NCI-H1694 treated with DMSO at 0.1 percent for 48 hours (cell line): ENCODE measurements around the gene SPACA5.
"Not testable (repeated sequence)": the region's sequence is repeated elsewhere in the genome, so short reads cannot be mapped to it uniquely, and the experiment has no call there.

ENCODE experiments used
- DNase-seq: peaks from one replicate; lab custom pipeline; 2025; lab: John Stamatoyannopoulos, UW

SPACA5 gene

DNA sequence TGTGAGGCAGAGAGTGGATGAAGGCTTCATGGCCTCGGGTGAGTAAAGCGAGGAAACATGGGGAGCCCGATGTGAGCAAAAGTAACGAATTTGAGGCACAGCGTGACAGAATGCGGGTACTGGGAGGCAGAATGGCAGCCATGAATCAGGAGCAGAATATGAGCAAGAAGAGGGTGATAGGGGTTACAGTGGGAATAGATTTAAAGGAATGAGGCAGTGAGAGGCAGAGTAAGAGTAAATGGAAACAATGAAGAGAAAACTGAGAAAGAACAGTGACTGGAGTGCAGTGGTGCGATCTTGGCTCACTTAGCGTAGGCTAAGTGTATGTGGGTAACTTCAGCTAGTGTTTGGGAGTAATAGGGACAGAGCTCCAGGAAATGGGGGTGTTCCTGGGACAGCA, at the start of gene SPACA5:
SPACA5 (plus strand) TSS at position 301 of the 400 bp plus-strand sequence. CDS start 815 bp downstream, outside the sequence.
- DNase-seq = not testable (repeated sequence)

GRCh38 chrX:47958206-47958605, 48.6 kb upstream of the SPACA5 start:
- not testable (repeated sequence) for DNase-seq

GRCh38 chrX:47958761-47959342, 47.9 kb upstream of the SPACA5 start:
- no peak for DNase-seq

DNA sequence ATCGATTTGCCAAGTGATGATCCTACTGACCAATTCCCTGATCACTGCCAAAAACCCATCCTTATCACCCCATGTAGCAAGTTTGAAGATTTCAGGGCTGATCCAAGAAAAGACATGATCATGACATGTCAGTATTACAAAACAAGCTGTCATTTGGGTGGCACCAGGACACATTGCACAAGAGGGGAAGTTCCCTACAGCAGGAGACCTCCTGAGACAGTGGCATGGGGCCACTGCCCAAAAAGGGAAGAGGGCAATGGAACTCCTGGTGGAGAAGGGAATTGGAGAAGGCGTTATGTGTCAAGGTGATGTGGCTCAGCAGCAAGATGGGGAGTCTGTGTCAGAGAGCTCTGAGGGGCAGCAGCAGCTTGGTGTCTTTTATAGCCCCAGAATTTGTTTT, 46.4 kb upstream of the SPACA5 start:
- no peak for DNase-seq

- DNase-seq = not testable (repeated sequence)
Observed at GRCh38 chrX:47961830-47962229, 45.0 kb upstream of the SPACA5 start.

DNA sequence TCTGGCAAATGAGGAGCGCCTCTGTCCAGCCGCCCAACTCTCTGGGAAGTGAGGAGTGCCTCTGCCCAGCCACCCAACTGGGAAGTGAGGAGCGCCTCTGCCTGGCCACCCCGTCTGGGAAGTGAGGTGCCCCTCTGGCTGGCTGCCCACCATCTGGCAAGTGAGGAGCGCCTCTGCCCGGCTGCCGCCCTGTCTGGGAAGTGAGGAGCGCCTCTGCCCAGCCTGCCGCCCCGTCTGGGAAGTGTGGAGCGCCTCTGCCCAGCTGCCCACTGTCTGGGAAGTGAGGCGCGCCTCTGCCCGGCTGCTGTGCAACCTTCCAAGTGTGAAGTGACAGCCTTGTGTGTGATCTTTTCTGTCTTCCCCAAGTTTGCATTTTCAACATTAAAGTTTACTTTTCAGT, 41.3 kb upstream of the SPACA5 start:
- not testable (repeated sequence) for DNase-seq

GRCh38 chrX:47973235-47973634, 33.6 kb upstream of the SPACA5 start:
- no peak for DNase-seq

DNA sequence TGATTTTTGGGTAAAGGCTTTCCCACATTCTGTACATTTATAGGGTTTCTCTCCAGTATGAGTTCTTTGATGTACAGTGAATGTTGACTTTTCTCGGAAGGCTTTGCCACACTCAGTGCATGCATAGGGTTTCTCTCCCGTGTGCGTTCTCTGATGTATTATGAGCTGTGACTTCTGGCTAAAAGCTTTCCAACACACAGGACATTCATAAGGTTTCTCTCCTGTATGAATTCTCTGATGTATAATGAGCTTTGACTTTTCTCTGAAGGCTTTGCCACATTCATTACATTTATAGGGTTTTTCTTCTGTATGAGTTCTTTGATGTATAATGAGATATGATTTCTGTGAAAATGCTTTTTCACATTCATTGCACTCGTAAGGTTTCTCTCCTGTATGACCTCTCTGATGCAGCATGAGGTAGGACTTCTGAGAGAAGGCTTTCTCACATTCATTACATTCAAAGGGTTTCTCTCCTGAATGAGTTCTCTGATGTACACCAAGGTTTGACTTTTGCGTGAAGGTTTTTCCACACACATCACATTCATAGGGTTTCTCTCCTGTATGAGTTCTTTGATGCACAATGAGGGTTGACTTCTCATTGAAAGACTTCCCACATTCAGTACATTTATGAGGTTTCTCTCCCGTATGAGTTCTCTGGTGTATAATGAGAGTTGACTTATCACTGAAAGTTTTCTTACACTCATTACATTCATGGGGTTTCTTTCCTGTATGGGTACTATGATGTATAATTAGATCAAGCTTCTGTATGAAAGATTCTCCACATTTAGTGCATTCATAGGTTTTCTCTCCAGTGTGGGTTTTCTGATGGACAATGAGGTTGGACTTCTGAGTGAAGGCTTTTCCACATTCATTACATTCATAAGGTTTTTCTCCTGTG, 30.3 kb upstream of the SPACA5 start:
- no peak for DNase-seq

GRCh38 chrX:47991263-47992094, 15.3 kb upstream of the SPACA5 start:
- DNase-seq = no peak

GRCh38 chrX:47992095-47992380, 14.8 kb upstream of the SPACA5 start:
- no peak for DNase-seq

DNA sequence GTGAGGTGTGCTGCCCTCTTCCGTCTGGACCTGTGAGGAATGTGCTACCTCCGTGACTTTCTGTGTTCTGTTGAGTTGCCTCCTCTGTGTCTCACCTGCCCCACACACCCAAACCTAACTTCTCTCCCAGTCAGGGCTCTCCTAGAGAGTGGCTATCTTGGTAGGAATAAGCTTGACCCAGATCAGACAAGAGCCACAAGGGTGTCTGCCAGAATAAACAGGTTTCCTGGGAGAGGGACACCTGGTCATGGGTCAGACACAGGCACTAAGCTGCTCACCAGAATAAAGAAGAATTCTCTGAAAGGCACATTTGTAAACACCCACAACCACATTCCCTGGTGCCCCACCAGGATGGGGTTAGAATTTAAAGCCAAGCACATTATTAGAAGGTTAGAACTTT, 14.1 kb upstream of the SPACA5 start:
- no peak for DNase-seq

- no peak for DNase-seq
Observed at GRCh38 chrX:48001260-48001659, 5.5 kb upstream of the SPACA5 start.

DNA sequence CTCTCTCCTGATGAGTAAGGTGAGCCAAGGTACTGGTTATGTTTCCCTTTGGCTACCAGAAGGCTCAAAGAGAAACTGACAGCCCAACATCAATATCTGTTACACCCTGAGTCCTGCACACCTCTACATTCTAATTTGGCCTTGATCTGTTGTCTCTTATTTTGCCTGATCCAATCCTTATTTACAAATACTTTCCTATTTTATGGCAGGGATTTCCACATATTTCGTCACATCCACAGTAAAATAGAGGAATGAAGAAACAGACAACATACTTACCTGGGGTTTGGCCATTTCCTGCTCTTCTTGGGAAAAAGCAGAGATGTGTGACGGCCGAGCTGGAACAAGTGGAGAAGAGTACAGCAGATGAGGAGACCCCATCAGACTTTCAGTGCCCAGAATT, 4.5 kb upstream of the SPACA5 start:
- DNase-seq = no peak

DNA sequence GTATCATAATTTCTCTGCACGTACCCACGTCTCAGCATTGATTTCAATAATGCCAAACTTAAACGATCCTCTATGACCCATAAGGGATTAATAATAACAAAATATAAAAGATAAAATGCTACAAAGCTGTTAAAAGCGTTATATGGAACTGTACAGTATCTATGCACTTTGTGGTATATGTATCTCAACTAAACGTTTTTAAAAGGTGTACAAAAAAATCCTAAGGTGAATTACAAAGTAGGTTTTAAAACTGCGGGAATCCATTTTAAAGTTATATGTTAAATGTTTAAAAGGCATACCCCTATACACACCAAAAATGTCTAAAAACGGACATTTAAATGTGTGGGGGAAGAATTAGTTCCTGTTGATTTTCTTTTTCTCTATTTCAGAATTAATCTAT, 3.9 kb upstream of the SPACA5 start:
- no peak for DNase-seq

- no peak for DNase-seq
Observed at GRCh38 chrX:48003367-48003757, 3.4 kb upstream of the SPACA5 start.

- peak; percentile 88 for DNase-seq
Observed at GRCh38 chrX:48003758-48004457, 2.9 kb upstream of the SPACA5 start, which contains the start of gene ZNF182. TSS of gene ZNF182 (minus strand) at chrX:48003989. CDS start at chrX:48002609, 1,380 bp downstream.

GRCh38 chrX:48009445-48009960, 2.7 kb downstream of the SPACA5 start:
- not testable (repeated sequence) for DNase-seq

DNA sequence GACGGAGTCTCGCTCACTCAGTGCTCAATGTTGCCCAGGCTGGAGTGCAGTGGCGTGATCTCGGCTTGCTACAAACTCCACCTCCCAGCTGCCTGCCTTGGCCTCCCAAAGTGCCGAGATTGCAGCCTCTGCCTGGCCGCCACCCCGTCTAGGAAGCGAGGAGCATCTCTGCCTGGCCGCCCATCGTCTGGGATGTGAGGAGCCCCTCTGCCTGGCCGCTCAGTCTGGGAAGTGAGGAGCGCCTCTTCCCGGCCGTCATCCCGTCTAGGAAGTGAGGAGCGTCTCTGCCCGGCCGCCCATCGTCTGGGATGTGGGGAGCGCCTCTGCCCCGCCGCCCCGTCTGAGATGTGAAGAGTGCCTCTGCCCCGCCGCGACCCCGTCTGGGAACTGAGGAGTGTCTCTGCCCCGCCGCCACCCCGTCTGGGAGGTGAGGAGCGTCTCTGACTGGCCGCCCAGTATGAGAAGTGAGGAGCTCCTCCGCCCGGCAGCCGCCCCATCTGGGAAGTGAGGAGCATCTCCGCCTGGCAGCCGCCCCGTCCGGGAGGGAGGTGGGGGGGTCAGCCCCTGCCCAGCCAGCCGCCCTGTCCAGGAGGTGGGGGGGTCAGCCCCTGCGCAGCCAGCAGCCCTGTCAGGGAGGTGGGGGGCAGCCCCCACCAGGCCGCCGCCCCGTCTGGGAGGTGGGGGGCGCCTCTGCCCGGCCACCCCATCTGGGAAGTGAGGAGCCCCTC, 10.0 kb downstream of the SPACA5 start:
- not testable (repeated sequence) for DNase-seq

DNA sequence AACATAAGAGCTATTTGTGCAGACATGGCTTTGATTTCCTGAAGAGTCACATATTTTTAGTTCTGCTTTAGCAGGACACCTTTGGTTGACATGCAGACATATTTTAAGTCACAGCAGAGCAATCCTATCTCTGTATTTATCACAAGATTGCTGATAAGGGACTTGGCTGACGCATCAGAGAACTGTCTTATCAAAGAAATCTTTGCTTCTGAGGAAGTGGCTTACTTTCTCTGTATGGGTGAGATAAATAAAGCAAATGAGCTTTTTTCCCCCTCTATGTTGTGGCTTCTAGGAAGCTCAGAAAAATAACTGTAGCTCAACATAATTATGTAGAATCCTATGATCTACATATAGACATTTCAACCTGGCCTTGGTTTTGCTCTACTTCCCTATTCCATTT, 13.1 kb downstream of the SPACA5 start:
- DNase-seq = not testable (repeated sequence)

DNA sequence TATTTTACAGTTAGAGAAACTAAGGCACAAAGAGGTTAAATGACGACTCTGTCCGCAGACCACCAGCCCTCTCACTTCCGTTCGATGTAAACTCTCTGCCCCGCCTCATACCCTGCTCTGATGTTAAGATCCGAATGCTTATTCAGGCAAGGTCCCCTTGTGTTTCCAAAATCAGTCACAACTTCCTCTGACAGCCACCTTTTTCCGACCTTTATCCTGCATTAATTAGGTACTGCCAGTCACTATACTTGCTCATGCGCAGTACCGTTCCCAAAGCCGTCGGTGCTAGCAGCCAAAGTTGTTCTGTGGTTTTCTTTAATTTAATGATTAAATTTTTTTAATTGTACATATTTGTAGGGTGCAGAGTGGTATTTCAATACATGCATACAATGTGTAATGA, 13.7 kb downstream of the SPACA5 start:
- DNase-seq = not testable (repeated sequence)
